ENCODE measurements around the gene ABCA1.

DNA sequence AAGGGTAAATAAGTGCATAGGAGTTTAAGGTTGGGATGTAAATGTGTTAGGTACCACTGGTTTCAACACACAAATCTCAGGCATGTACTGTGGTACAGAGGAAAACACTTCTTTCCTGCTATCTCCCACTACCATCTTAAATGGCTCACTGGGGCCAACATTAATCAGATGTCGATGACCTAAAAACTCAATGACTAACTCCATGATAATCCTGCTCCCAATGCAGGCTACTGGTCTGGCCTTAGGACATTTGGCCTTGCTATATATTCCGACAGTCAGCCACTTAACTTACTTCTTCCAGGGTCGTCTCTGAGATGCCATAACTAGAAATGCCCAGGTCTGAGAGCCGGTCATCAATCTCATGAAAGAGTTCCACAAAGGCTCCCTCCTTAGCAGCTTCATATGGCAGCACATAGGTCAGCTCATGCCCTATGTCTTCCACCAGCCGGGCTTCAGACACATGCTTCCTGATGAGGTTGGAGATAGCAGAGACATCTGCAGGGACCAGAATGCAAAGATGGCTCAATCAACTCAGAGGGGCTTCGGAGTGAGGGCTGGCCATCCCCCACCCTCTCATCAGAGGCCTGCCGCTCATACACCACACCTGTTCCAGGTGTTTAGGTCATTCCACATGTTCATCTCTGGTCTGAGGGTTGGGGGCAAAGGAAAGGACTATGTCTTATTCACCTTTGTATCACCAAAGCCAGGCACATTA is 111.9 kb downstream of the ABCA1 start:
- TF ChIP-seq, protein P1, sequence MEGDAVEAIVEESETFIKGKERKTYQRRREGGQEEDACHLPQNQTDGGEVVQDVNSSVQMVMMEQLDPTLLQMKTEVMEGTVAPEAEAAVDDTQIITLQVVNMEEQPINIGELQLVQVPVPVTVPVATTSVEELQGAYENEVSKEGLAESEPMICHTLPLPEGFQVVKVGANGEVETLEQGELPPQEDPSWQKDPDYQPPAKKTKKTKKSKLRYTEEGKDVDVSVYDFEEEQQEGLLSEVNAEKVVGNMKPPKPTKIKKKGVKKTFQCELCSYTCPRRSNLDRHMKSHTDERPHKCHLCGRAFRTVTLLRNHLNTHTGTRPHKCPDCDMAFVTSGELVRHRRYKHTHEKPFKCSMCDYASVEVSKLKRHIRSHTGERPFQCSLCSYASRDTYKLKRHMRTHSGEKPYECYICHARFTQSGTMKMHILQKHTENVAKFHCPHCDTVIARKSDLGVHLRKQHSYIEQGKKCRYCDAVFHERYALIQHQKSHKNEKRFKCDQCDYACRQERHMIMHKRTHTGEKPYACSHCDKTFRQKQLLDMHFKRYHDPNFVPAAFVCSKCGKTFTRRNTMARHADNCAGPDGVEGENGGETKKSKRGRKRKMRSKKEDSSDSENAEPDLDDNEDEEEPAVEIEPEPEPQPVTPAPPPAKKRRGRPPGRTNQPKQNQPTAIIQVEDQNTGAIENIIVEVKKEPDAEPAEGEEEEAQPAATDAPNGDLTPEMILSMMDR (IDR thresholded peaks at IDR 0.05; ENCODE audit: low read length), result no peak
- no peak for TF ChIP-seq EZH2 (IDR thresholded peaks at IDR 0.05; ENCODE audit: borderline replicate concordance, low read length)
